IMR-90 (cell line): Measurements from ENCODE around the gene LBH. TPM values are rescaled to one million over a fixed set of nuclear protein-coding genes. Genes with fewer than 3 reads are reported as not detected.

Experiments used
- ATAC-seq: fragments of 200-7000 bp; cut with Tn5 transposase; 2 replicates; pipeline ENCODE4 v1.9.1; 2020; ENCODE audit warnings: low read depth, mild to moderate bottlenecking, moderate library complexity
- BruUV-seq: library from RNA; stranded (reverse); fragments of 400-500 nt; replicated peaks from 2 replicates; lab custom pipeline; 2021; lab: Mats Ljungman, UMichigan
- CTCF ChIA-PET: fragments of 300-600 bp; formaldehyde crosslinking; extraction: SDS; loops from one replicate; lab custom pipeline; 2021; ENCODE audit warnings: antibody characterized with exemption; lab: Yijun Ruan, JAX
- POLR2A ChIA-PET: fragments of 300-600 bp; sonication (Branson Sonifier 250); formaldehyde crosslinking; loops from one replicate; lab custom pipeline; 2022; ENCODE audit warnings: antibody characterized with exemption; ENCODE audit not compliant: unreplicated experiment; lab: Charles Lee
- DNase-seq: peaks from one replicate; pipeline ENCODE4 v3.0.0; 2013
- H2AFZ ChIP-seq: replicated peaks from 2 replicates; pipeline ENCODE3; 2013; ENCODE audit warnings: low read length, mild to moderate bottlenecking; ENCODE audit not compliant: poor library complexity
- H2AK5ac ChIP-seq: 2 replicates; pipeline ENCODE4 v1.6.1; 2013; ENCODE audit warnings: low read depth, low read length, inconsistent platforms
- H2AK9ac ChIP-seq: replicated peaks from 2 replicates; pipeline ENCODE3; 2013; ENCODE audit warnings: mild to moderate bottlenecking, low read depth, low read length, moderate library complexity; ENCODE audit not compliant: poor library complexity
- H2BK120ac ChIP-seq: 2 replicates; pipeline ENCODE4 v1.6.1; 2013; ENCODE audit warnings: low read depth, low read length, inconsistent platforms
- H2BK15ac ChIP-seq: 3 replicates; pipeline ENCODE4 v1.6.1; 2013; ENCODE audit warnings: low read depth, low read length, inconsistent platforms
- H2BK20ac ChIP-seq: 2 replicates; pipeline ENCODE4 v1.6.1; 2013; ENCODE audit warnings: low read depth, mild to moderate bottlenecking, inconsistent platforms, low read length, moderate library complexity
- H2BK5ac ChIP-seq: 2 replicates; pipeline ENCODE4 v1.6.1; 2013; ENCODE audit warnings: mild to moderate bottlenecking, low read depth, low read length, inconsistent platforms; ENCODE audit not compliant: poor library complexity, severe bottlenecking
- H3K14ac ChIP-seq: replicated peaks from 2 replicates; pipeline ENCODE4 v1.6.1; 2013; ENCODE audit warnings: low read depth, low read length, inconsistent platforms
- H3K18ac ChIP-seq: 2 replicates; pipeline ENCODE4 v1.6.1; 2013; ENCODE audit warnings: low read depth, low read length, control low read depth
- H3K23ac ChIP-seq: 2 replicates; pipeline ENCODE4 v1.6.1; 2013; ENCODE audit warnings: low read depth, low read length, inconsistent platforms
- H3K27ac ChIP-seq: 2 replicates; pipeline ENCODE4 v1.5.1; 2013; ENCODE audit warnings: mild to moderate bottlenecking, control low read depth, low read length; ENCODE audit not compliant: insufficient read depth
- H3K27me3 ChIP-seq: 2 replicates; pipeline ENCODE4 v1.6.1; 2013; ENCODE audit warnings: low read length; ENCODE audit not compliant: control insufficient read depth, insufficient read depth
- H3K36me3 ChIP-seq: 2 replicates; pipeline ENCODE4 v1.6.1; 2013; ENCODE audit warnings: low read length, mixed read lengths; ENCODE audit not compliant: control insufficient read depth, insufficient read depth
- H3K4ac ChIP-seq: 2 replicates; pipeline ENCODE4 v1.6.1; 2013; ENCODE audit warnings: low read depth, low read length, inconsistent platforms
- H3K4me1 ChIP-seq: 2 replicates; pipeline ENCODE4 v1.6.1; 2013; ENCODE audit warnings: low read length, mixed read lengths; ENCODE audit not compliant: control insufficient read depth, insufficient read depth
- H3K4me2 ChIP-seq: 2 replicates; pipeline ENCODE4 v1.6.1; 2013; ENCODE audit warnings: low read depth, mild to moderate bottlenecking, control low read depth, low read length, moderate library complexity
- H3K4me3 ChIP-seq: 2 replicates; pipeline ENCODE4 v1.5.1; 2013; ENCODE audit warnings: low read depth, mild to moderate bottlenecking, control low read depth, low read length, moderate library complexity; ENCODE audit not compliant: insufficient read depth
- H3K56ac ChIP-seq: 2 replicates; pipeline ENCODE4 v1.6.1; 2013; ENCODE audit warnings: low read length, inconsistent platforms; ENCODE audit not compliant: insufficient read depth; ENCODE audit errors: extremely low read depth
- H3K79me1 ChIP-seq, 2 experiments: 2 replicates each; pipeline ENCODE4 v1.6.1; 2013; ENCODE audit warnings: low read length in 2 of 2, inconsistent platforms in 1 of 2, low read depth in 1 of 2
- H3K9ac ChIP-seq: 2 replicates; pipeline ENCODE4 v1.6.1; 2013; ENCODE audit warnings: low read depth, low read length, control low read depth
- H3K9me1 ChIP-seq: 2 replicates; pipeline ENCODE4 v1.6.1; 2013; ENCODE audit warnings: low read length, inconsistent platforms; ENCODE audit not compliant: insufficient read depth
- H3K9me3 ChIP-seq: 2 replicates; pipeline ENCODE4 v1.6.1; 2013; ENCODE audit warnings: low read length; ENCODE audit not compliant: control insufficient read depth, insufficient read depth
- H4K20me1 ChIP-seq: 2 replicates; pipeline ENCODE4 v1.6.1; 2013; ENCODE audit warnings: low read length, inconsistent platforms; ENCODE audit not compliant: insufficient read depth
- H4K5ac ChIP-seq: 2 replicates; pipeline ENCODE4 v1.6.1; 2013; ENCODE audit warnings: mild to moderate bottlenecking, low read depth, low read length, control low read depth
- H4K8ac ChIP-seq, 2 experiments: 2 replicates each; pipeline ENCODE4 v1.6.1; 2013; ENCODE audit warnings: low read depth in 2 of 2, low read length in 2 of 2, control low read depth in 1 of 2, inconsistent platforms in 1 of 2
- H4K91ac ChIP-seq: 2 replicates; pipeline ENCODE4 v1.6.1; 2013; ENCODE audit warnings: low read depth, low read length, inconsistent platforms; ENCODE audit not compliant: insufficient read depth
- BHLHE40 ChIP-seq: fragments of 150-350 bp; IDR thresholded peaks from 2 replicates; pipeline ENCODE4 v1.6.1; 2016; ENCODE audit warnings: mild to moderate bottlenecking, low read depth, low read length
- CTCF ChIP-seq: conservative IDR thresholded peaks from 2 replicates; pipeline ENCODE4 v1.5.1; 2012; ENCODE audit warnings: mild to moderate bottlenecking, low read depth, low read length, improper control_type of control experiment
- MAZ ChIP-seq: IDR thresholded peaks from 2 replicates; pipeline ENCODE4 v1.6.1; 2012; ENCODE audit warnings: low read depth, mild to moderate bottlenecking, low read length, improper control_type of control experiment, moderate library complexity, borderline replicate concordance
- NFE2L2 ChIP-seq: fragments of 150-350 bp; IDR thresholded peaks from 2 replicates; pipeline ENCODE4 v1.6.1; 2016; ENCODE audit warnings: low read depth, mild to moderate bottlenecking, low read length
- RAD21 ChIP-seq: IDR thresholded peaks from 2 replicates; pipeline ENCODE4 v1.6.1; 2012; ENCODE audit warnings: low read length, improper control_type of control experiment
- WGBS, 2 experiments: methylation state at CpG; one replicate each; pipeline versions ENCODE4 v1.1.5 to v1.1.7; 2013; ENCODE audit warnings: missing lambda C conversion rate in 2 of 2; ENCODE audit not compliant: insufficient read length in 1 of 2; ENCODE audit errors: extremely low coverage in 2 of 2; 5-methylcytosine and 5-hydroxymethylcytosine counted together
- dilution Hi-C: fragments of 300-500 bp; cut with HindIII; formaldehyde crosslinking; loops from one replicate; pipeline ENCODE4 v1.14.3; 2018; ENCODE audit warnings: low sequenced_read_pairs; ENCODE audit not compliant: unreplicated experiment
- in situ Hi-C: fragments of 300-500 bp; cut with MboI; formaldehyde crosslinking; loops from 3 replicates; pipeline ENCODE4 v1.14.3; 2019; ENCODE audit warnings: low sequenced_read_pairs, inconsistent platforms, mixed read lengths
- intact Hi-C: fragments of 100-400 bp; cut with micrococcal nuclease; formaldehyde crosslinking; loops from 2 replicates; pipeline ENCODE4 v1.10.0; 2022
- polyA plus RNA-seq, 3 experiments: library from polyadenylated mRNA; depleted of rRNA; stranded (reverse); fragments of >200 nt; gene quantifications; 2 replicates each; pipeline ENCODE4 v1.2.3, GENCODE V29; 2012; ENCODE audit warnings: low replicate concordance in 1 of 3
- total RNA-seq: library from RNA; depleted of rRNA; stranded (reverse); fragments of >200 nt; gene quantifications from 2 replicates; pipeline ENCODE4 v1.2.3, GENCODE V29; 2012

Gene LBH
- total and polyA plus RNA-seq, 2 of the 4 experiments (the other 2 are of a cell fraction): 158 to 202 TPM

GRCh38 chr2:30249354-30249753 lies 18.0 kb downstream of the LBH start:
- Histone ChIP-seq H3K4me3 (no peak overlapping the region), H3K9me3 (no peaks in the 10 kb centered on the region), H3K4me2 (no peak overlapping the region; the same call in 1 of the 2 replicates), H3K14ac (peak overlapping the region; percentile 26; the same call in 1 of the 2 replicates), H2AK9ac (no peak overlapping the region), H3K4ac (no peak overlapping the region), H3K18ac (no peak overlapping the region; the same call in 1 of the 2 replicates), H2BK120ac (no peak overlapping the region), H3K79me1 (peaks cover 3 to 86% of the 10 kb centered on the region in 2 experiments; a peak in 3 of 4 replicates), H3K27me3 (no peaks in the 10 kb centered on the region), H3K27ac (peak overlapping the region; percentile 22; the same call in 1 of the 2 replicates), H2BK20ac (no peak overlapping the region), H4K8ac (no peak overlapping the region), H4K5ac (no peak overlapping the region), H4K91ac (no peak overlapping the region), H2AK5ac (0 out of 2 replicates have a peak overlapping the region, but pooled peaks have one; percentile 11), H3K36me3 (peaks cover 68% of the 10 kb centered on the region), H3K4me1 (peaks cover 39% of the 10 kb centered on the region), H4K20me1 (peaks cover 97% of the 10 kb centered on the region), H3K9me1 (peaks cover 37% of the 10 kb centered on the region), H2AFZ (no peak overlapping the region), H3K56ac (no peak overlapping the region), H2BK5ac (peak overlapping the region; percentile 60), H2BK15ac (no peak overlapping the region), H3K23ac (no peak overlapping the region), H3K9ac (no peak overlapping the region)
- POLR2A ChIA-PET: no interaction called here
- ATAC-seq (no peak), DNase-seq (no peak)
- CTCF ChIA-PET: no interaction called here
- TF ChIP-seq RAD21: no peak
- no peak for TF ChIP-seq CTCF
- TF ChIP-seq BHLHE40: no peak
- TF ChIP-seq MAZ: no peak
- no peak for TF ChIP-seq NFE2L2
- intact Hi-C loops: no loop called here
- 86% methylated on average over 4 of the region's 7 CpGs; no CpG with 5 or more reads in 1 of the 2 experiments for WGBS, 2 experiments
- in situ Hi-C loops: no loop called here
- no TSS peak for BruUV-seq
- dilution Hi-C loops: no loop called here
